Thyroid gland (tissue), 4 donors: ENCODE measurements around the gene AGPAT4. TPM values are rescaled to one million over a fixed set of nuclear protein-coding genes. Genes with fewer than 3 reads are reported as not detected.
"Not testable (repeated sequence)": the region's sequence is repeated elsewhere in the genome, so short reads cannot be mapped to it uniquely, and the experiment has no call there.

Source experiments
- DNase-seq, 2 donors: peaks; one replicate each; pipeline ENCODE4 v3.0.0-alpha.2; 2019
- H3K27ac ChIP-seq, 3 donors: fragments of 200-600 bp; sonication (generic); 1 replicate in 2 of 3; 2 replicates in 1 of 3; pipeline ENCODE4 v1.5.1; 2016 to 2019; ENCODE audit warnings: mild to moderate bottlenecking in 1 of 3, moderate library complexity in 1 of 3
- H3K27me3 ChIP-seq: fragments of 200-600 bp; sonication (generic); one replicate; pipeline ENCODE4 v1.5.1; 2019
- H3K36me3 ChIP-seq, 2 donors: fragments of 200-600 bp; sonication (generic); one replicate each; pipeline ENCODE4 v1.5.1; 2016 to 2019
- H3K4me1 ChIP-seq, 2 donors: fragments of 200-600 bp; sonication (generic); one replicate each; pipeline ENCODE4 v1.5.1; 2017 to 2019
- H3K4me3 ChIP-seq, 3 donors: fragments of 200-600 bp; sonication (generic); replicated peaks in 1 of 3; 1 replicate in 2 of 3; 2 replicates in 1 of 3; pipeline ENCODE4 v1.5.1; 2016; ENCODE audit warnings: mild to moderate bottlenecking in 1 of 3
- H3K9me3 ChIP-seq: fragments of 200-600 bp; sonication (generic); one replicate; pipeline ENCODE4 v1.5.1; 2017
- POLR2A ChIP-seq, 2 donors: fragments of 450-650 bp; IDR thresholded peaks; one replicate each; pipeline ENCODE4 v1.6.1; 2017; ENCODE audit warnings: antibody characterized with exemption in 2 of 2, mild to moderate bottlenecking in 2 of 2, moderate library complexity in 1 of 2
- WGBS, 2 donors: methylation state at CpG; one replicate each; pipeline ENCODE4 v1.1.5; 2017; 5-methylcytosine and 5-hydroxymethylcytosine counted together
- intact Hi-C: fragments of 100-400 bp; cut with DNase I; formaldehyde crosslinking; loops from one replicate; pipeline ENCODE4 v1.15.1; 2023
- total RNA-seq, 4 donors: library from RNA; depleted of rRNA; stranded (reverse); fragments of >200 nt; gene quantifications; one replicate each; pipeline ENCODE4 v1.2.3, GENCODE V29; 2016
- TF ChIP-seq, protein P1 (sequence below), 6 experiments: fragments of 200-600 bp in 3 of 6; fragments of 450-650 bp in 3 of 6; sonication (generic) in 3 of 6; IDR thresholded peaks; one replicate each; pipeline ENCODE4 v1.5.1; 2016 to 2019; ENCODE audit warnings: antibody characterized with exemption in 6 of 6, mild to moderate bottlenecking in 2 of 6, inconsistent platforms in 1 of 6, moderate library complexity in 1 of 6

The AGPAT4 gene
- total RNA-seq, 4 donors from 2014 or later: 6.1 to 12.8 (median 6.9) TPM

DNA sequence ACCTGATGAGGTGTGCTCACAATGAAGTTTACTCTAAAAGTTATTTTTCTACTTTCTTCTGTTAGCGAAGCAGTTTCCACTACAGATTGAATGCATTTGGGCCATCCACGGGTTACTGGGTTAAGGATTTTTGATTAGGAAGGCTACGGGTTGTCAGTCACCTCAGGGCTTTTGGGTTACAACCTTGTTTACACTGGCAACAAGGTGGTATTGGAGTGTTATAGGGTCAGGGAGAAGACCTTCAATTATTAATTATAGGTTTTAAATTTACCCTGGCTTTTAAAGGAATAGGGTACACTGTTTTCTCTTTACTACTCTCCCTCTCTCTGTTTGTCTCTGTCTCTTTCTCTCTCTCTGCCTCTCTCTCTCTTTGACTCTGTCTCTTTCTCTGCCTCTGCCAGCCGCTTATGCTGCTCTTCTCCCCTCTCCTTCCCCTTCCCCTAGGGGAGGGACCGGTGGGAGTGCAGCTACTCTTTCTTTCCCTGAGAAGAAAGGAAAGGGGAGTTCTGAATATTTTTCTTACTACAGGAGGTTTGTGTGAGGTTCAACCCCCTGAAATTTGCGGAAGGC, 40.2 kb upstream of the AGPAT4 start:
- no peak overlapping the region for H3K27ac ChIP-seq
- no peaks in the 10 kb centered on the region for H3K36me3 ChIP-seq
- no peak for DNase-seq
- no peak for TF ChIP-seq POLR2A (IDR thresholded peaks at IDR 0.05)
- intact Hi-C loops: no loop called here
- 92 to 93% methylated on average over 6 of the region's 6 CpGs for WGBS, 2 donors
- H3K27me3 ChIP-seq: no peaks in the 10 kb centered on the region
- H3K9me3 ChIP-seq: no peaks in the 10 kb centered on the region
- H3K4me3 ChIP-seq: no peak overlapping the region
- peaks cover 2 to 4% of the 10 kb centered on the region in 2 donors for H3K4me1 ChIP-seq

DNA sequence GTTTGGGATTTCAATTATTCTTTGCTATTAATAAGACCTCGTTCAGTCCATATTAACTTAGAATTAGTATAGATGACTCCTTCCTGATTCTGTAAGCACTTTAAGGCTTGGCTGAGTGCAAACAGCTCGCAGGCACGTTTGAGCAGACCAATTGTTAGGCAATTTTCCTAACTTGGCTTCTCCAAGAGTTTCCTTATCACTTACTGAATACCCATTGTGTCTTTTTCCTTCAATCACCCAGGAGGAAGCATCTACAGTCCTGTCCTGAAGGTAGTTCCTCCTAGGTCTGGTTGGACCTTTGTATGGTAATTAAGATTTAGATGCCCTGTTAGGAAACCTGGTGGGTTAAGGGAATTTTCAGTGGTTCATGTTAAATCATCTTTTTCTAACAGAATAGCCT, 39.6 kb upstream of the AGPAT4 start:
- H3K9me3 ChIP-seq, H3K36me3 ChIP-seq, H3K4me3 ChIP-seq, intact Hi-C loops, H3K4me1 ChIP-seq, DNase-seq, H3K27me3 ChIP-seq, H3K27ac ChIP-seq: not testable (repeated sequence)
- 60 to 64% methylated on average over 3 of the region's 3 CpGs for WGBS, 2 donors

DNA sequence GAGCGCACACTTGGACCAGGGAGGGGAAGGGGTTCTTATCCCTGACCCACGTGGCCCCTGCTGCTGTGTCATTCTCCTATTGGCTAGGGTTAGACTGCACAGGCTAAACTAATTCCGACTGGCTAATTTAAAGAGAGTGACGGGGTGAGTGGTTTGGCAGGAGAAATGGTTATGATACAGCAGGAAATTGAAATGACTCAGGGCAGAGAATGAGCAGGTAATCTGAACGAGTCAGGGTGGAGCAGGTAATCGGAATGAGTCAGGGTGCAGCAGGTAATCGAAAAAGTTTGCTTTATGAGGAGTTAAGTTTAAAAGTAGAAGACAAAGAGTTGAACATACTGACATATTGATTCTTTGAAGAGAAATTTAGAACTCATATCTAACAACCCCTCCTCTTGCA, 35.9 kb upstream of the AGPAT4 start:
- WGBS, 2 donors: 87 to 94% methylated on average over 7 of the region's 7 CpGs
- H3K4me3 ChIP-seq, H3K36me3 ChIP-seq, H3K9me3 ChIP-seq, DNase-seq, intact Hi-C loops, H3K4me1 ChIP-seq, H3K27ac ChIP-seq, H3K27me3 ChIP-seq: not testable (repeated sequence)

DNA sequence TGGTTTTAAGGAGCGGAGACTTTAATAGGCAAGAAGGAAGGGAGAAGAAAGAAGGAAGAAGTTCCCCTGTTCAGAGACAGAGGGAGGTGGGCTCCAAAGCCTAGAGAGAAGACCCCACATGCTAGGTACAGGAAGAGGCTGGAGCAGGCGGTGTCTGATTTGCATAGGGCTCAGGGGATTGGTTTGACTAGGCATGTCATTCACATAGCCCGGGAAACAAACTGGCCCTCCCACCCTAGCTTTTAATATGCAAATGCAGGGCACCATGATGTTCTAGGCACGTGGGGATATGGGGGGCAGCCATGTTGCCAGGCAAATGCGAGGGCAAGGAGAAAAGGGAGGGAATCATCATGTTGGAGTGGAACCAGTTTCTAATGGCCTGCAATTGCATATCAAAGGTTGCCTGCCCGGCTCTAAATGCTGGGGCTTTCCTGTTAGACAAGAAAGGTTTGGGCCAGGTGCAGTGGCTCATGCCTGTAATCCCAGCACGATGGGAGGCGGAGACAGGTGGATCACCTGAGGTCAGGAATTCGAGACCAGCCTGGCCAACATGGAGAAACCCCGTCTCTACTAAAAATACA, 34.3 kb upstream of the AGPAT4 start:
- no peak for DNase-seq
- Histone ChIP-seq H3K4me1 (no peaks in the 10 kb centered on the region), H3K27me3 (no peaks in the 10 kb centered on the region), H3K9me3 (no peaks in the 10 kb centered on the region), H3K27ac (no peak overlapping the region), H3K4me3 (no peak overlapping the region), H3K36me3 (no peaks in the 10 kb centered on the region)
- intact Hi-C loops: no loop called here
- TF ChIP-seq POLR2A (IDR thresholded peaks at IDR 0.05): no peak
- TF ChIP-seq, protein P1, sequence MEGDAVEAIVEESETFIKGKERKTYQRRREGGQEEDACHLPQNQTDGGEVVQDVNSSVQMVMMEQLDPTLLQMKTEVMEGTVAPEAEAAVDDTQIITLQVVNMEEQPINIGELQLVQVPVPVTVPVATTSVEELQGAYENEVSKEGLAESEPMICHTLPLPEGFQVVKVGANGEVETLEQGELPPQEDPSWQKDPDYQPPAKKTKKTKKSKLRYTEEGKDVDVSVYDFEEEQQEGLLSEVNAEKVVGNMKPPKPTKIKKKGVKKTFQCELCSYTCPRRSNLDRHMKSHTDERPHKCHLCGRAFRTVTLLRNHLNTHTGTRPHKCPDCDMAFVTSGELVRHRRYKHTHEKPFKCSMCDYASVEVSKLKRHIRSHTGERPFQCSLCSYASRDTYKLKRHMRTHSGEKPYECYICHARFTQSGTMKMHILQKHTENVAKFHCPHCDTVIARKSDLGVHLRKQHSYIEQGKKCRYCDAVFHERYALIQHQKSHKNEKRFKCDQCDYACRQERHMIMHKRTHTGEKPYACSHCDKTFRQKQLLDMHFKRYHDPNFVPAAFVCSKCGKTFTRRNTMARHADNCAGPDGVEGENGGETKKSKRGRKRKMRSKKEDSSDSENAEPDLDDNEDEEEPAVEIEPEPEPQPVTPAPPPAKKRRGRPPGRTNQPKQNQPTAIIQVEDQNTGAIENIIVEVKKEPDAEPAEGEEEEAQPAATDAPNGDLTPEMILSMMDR (IDR thresholded peaks at IDR 0.05): no peak
- 88% methylated on average over 10 of the region's 10 CpGs for WGBS, 2 donors

DNA sequence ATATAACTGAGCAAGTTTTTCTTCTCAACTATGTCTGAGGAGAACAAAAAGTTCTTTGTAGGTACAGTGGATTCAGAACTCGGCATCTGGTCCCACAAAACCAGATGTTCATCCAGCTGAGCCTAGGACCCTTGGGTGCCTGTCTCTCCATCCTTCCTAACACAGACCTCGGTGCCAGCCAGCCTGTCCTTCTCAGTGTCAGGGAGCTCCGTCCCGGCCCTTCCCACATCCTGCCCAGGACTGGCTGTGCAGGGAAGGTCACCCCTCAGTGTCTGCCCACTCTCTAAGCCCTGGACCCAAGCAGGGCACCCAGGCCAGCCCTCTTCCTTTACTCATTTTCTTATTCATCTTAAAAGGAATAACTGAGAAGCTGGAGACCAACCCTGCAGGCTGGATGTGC, 32.0 kb upstream of the AGPAT4 start:
- no peak overlapping the region for H3K27ac ChIP-seq
- H3K9me3 ChIP-seq: no peaks in the 10 kb centered on the region
- H3K36me3 ChIP-seq: no peaks in the 10 kb centered on the region
- intact Hi-C loops: no loop called here
- no peaks in the 10 kb centered on the region for H3K27me3 ChIP-seq
- no peak for TF ChIP-seq POLR2A (IDR thresholded peaks at IDR 0.05)
- TF ChIP-seq, protein P1 (IDR thresholded peaks at IDR 0.05): no peak
- DNase-seq: no peak
- H3K4me1 ChIP-seq: no peaks in the 10 kb centered on the region
- H3K4me3 ChIP-seq: no peak overlapping the region
- 77 to 84% methylated on average over 4 of the region's 4 CpGs for WGBS, 2 donors

DNA sequence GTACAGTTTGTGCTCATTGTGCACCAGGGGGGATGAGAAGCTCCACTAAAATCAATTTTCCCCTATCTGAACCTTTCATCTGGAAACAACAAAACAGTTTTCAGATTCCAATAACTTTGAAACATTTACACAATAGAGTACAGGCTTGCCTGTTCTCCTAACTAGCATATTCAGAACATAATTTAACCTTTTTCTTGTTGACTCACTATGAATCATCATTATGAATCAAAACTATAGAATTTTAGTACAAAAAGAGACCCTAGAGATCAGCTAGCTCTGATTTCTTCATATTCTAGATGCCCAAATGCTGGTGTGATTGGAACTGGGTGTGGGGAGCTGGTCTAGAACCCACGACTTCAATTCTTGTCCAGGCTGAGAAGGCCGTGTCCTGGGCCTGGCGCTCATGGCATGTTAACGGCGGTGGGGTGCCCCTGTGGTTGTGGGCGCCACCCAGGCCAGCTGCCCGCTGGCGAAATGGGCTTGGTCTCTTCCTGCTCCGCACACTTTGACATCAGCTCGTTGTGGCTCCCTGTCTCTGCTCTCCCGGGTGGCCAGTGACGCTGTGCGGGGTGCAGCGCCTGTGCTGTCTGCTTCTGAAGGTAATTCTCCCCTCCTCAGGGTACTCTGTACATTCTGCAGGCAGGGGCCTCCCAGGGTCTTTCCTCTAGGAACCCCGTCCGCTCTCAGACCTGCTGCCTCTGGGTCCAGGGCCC, 29.9 kb upstream of the AGPAT4 start:
- Histone ChIP-seq H3K36me3 (no peaks in the 10 kb centered on the region), H3K4me3 (no peak overlapping the region), H3K4me1 (no peaks in the 10 kb centered on the region), H3K9me3 (no peaks in the 10 kb centered on the region), H3K27me3 (no peaks in the 10 kb centered on the region), H3K27ac (no peak overlapping the region)
- TF ChIP-seq, protein P1 (IDR thresholded peaks at IDR 0.05): no peak
- no peak for TF ChIP-seq POLR2A (IDR thresholded peaks at IDR 0.05)
- 93 to 97% methylated on average over 15 to 16 of the region's 16 CpGs for WGBS, 2 donors
- DNase-seq: no peak
- intact Hi-C loops: no loop called here
